Activated naive CD4-positive, alpha-beta T cell treated with anti-CD3 and anti-CD28 coated beads, Interleukin-2, amount 50 U/mL, for 72 hours (primary cell): ENCODE results near the gene TFDP2. TPM values are rescaled to one million over a fixed set of nuclear protein-coding genes. Genes with fewer than 3 reads are reported as not detected.

ENCODE experiments used
- ATAC-seq, 2 donors: fragments of 150-1000 bp; cut with Tn5 transposase; 2 replicates each; pipeline ENCODE4 v1.10.0; 2021; ENCODE audit warnings: mild to moderate bottlenecking in 2 of 2, moderate library complexity in 2 of 2
- DNase-seq, 2 donors: peaks; one replicate each; pipeline ENCODE4 v3.0.0; 2021 to 2022; ENCODE audit warnings: low spot score in 2 of 2
- H3K27ac Mint-ChIP-seq, 2 donors: one replicate each; pipeline ENCODE4 v1.8.0; 2022; ENCODE audit warnings: mild to moderate bottlenecking in 2 of 2, mixed read lengths in 2 of 2
- H3K36me3 Mint-ChIP-seq, 2 donors: one replicate each; pipeline ENCODE4 v1.8.0; 2022; ENCODE audit warnings: mixed read lengths in 2 of 2
- H3K9me3 Mint-ChIP-seq, 2 donors: one replicate each; pipeline ENCODE4 v1.8.0; 2022; ENCODE audit warnings: mixed read lengths in 2 of 2
- total RNA-seq, 2 donors: library from RNA; stranded (reverse); gene quantifications; one replicate each; pipeline ENCODE4 v1.2.3, GENCODE V29; 2022

The TFDP2 gene
- total RNA-seq, 2 donors from 2014 or later = 22.7 to 28.5 TPM

DNA sequence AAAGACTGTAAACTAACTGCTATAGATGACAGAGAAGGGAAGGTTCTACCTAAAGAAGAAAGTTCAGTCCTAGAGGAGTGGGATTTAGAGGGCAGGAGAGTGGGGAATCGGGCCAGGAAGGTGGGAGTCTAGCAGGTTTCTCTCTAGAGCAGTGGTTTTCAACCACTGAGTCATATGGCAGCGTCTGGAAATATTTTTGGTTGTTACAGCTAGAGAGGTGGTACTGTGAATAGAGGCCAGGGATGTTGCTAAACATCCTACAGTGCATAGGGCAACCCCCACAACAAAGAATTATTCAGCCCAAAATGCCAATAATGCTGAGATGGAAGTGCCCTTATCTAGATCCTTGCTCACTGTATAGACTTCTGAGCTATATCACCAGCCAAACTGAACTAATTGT, 244.2 kb downstream of the TFDP2 start:
- DNase-seq (no peak), ATAC-seq (peak; percentile 9 to 52)
- H3K9me3 Mint-ChIP-seq = peaks cover 0 to 5% of the 10 kb centered on the region in 2 donors
- peak overlapping the region in 1 of 2 donors; percentile 87 for H3K27ac Mint-ChIP-seq
- peaks cover 15 to 49% of the 10 kb centered on the region in 2 donors for H3K36me3 Mint-ChIP-seq

DNA sequence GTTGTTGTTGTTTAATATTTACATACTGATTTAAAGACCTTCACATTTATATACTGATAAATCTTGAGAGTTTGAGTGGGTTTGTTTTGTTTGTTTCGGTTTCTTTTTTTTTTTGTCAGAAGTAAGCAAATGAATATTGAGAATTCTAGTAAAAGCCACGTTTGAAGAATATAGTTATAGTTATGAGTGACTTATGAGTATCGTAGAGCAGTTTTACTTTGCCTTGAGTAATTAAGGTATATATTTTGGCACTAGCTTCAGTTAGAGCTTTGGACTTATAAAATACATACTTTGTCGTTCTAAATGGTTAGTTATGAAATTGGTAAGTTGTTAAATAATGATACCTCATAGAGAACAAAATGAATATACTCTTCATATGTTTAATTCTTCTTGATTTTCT, 245.1 kb downstream of the TFDP2 start:
- ATAC-seq (peak in 1 of 2 donors; percentile 87), DNase-seq (no peak)
- Mint-ChIP-seq H3K27ac (peak overlapping the region in 1 of 2 donors; percentile 87), H3K9me3 (peaks cover 0 to 6% of the 10 kb centered on the region in 2 donors), H3K36me3 (peaks cover 12 to 45% of the 10 kb centered on the region in 2 donors)

DNA sequence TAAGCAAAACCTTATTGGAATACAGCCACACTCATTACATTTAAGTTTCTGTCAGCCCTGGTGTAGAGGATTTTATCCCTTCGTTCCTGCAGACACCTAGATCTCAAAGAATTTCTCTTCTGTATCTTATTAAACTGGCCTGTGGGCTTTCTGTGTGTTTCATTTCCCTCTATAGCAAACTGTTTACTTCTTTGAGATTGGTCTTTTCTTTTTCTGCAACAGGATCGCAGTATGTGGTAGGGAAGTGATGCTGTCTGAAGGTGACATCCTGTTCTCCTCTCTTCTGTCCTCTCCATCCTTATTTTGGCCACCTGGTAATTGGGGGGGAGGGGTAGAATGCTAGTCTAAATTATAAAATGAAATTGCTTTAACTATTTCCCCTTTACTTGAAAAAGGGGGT, 247.4 kb downstream of the TFDP2 start:
- ATAC-seq (no peak), DNase-seq (no peak)
- Mint-ChIP-seq H3K36me3 (peaks cover 5 to 50% of the 10 kb centered on the region in 2 donors), H3K9me3 (peaks cover 3 to 15% of the 10 kb centered on the region in 2 donors), H3K27ac (no peak overlapping the region)

DNA sequence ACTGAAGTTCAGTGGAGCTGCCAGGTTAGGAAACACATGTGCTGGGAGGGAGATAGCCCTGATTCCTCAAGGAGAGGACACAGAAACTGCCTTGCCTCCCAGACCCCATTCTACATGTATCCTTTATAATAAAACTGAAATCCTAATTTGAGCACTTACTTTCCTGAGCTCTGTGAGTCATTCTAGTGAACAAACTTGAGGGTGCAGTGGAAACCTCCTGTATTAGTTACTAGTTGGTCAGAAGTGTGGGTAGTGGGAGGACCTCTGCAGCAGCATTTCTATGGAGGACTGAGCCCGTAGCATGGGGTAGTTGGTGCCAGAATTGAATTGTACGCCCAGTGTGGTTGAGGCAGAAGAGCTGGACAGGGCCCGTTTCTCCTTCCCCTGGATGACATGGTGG, 249.0 kb downstream of the TFDP2 start:
- DNase-seq (no peak), ATAC-seq (peak; percentile 75 to 89)
- Mint-ChIP-seq H3K36me3 (peaks cover 8 to 57% of the 10 kb centered on the region in 2 donors), H3K27ac (no peak overlapping the region), H3K9me3 (peaks cover 3 to 16% of the 10 kb centered on the region in 2 donors)

DNA sequence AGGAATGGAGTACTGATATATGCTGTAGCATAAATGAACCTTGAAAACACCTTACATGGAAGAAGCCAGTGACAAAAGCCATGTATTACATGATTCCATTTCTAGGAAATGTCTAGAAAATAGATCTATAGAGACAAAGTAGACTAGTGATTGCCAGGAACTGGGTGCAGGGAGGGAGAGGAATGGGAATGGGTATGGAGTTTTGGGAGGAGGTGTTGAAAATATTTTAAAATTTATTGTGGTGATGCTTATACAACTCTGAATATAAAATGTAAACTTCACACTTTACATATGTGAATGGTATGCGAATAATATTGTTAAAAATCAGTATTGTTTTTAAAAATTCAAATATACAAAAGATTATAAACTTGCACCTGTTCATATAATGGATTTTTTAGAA, 250.4 kb downstream of the TFDP2 start:
- ATAC-seq = no peak
- peak overlapping the region in 1 of 2 donors; percentile 73 for H3K27ac Mint-ChIP-seq

DNA sequence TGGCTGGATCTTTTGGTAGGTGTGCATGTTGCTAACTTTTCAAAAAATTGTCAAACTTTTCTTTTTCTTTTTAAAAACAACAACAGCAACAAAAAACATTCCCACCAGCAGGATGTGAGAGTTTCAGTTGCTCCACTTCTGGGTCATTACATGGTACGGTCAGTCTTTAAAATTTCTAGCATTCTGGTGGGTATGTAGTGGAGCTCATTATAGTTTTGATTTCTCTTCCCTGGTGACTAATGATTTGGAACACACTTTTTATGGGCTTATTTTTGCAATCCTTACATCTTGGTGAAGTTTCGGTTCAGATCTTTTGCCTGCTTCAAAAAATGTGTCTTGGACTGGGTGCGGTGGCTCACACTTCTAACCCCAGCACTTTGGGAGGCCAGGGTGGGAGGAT, 253.6 kb downstream of the TFDP2 start:
- DNase-seq (no peak), ATAC-seq (no peak)
- H3K27ac Mint-ChIP-seq = no peak overlapping the region
- peaks cover 3 to 16% of the 10 kb centered on the region in 2 donors for H3K9me3 Mint-ChIP-seq
- peaks cover 14 to 55% of the 10 kb centered on the region in 2 donors for H3K36me3 Mint-ChIP-seq

More for the DNA sequence above, 250.4 kb downstream of the TFDP2 start:
- H3K36me3 Mint-ChIP-seq = peaks cover 14 to 58% of the 10 kb centered on the region in 2 donors
- no peak for DNase-seq
- peaks cover 3 to 16% of the 10 kb centered on the region in 2 donors for H3K9me3 Mint-ChIP-seq

DNA sequence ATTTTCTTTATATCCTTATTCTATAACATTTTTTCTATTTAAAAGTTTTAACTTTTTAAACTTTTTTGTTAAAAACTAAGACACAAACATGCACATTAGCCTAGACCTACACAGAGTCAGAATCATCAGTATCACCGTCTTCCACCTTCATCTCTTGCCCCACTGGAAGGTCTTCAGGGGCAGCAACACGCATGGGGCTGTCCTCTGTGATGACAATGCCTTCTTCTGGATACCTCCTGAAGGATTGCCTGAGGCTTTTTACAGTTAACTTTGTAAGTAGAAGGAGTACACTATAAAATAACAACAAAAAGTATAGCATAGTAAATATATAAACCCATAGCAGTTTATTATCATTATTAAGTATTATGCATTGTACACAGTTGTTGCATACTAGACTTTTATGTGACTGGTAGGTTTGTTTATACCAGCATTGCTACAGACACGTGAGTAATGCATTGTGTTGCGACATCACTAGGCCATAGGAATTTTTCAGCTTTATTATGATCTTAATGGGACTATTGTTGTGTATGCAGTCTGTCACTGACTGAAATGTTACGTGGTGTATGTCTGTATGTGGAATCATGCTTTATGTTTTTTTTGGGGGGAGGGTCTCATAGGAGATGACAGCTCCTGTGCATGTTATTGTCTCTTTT, 254.7 kb downstream of the TFDP2 start:
- peak in 1 of 2 donors; percentile 21 for ATAC-seq
- DNase-seq = no peak
- no peak overlapping the region for H3K27ac Mint-ChIP-seq
- H3K9me3 Mint-ChIP-seq = peaks cover 3 to 10% of the 10 kb centered on the region in 2 donors
- peaks cover 14 to 46% of the 10 kb centered on the region in 2 donors for H3K36me3 Mint-ChIP-seq

Other genes with a start within 250 kb of the TFDP2 start
- 10 to 100 TPM; 11.4 to 14.5 TPM for gene GK5, start 76.0 kb upstream of the TFDP2 start, total RNA-seq